HG03135 (cell line): ENCODE measurements around the gene PLCG1.

Experiments
- ATAC-seq: cut with Tn5 transposase; IDR thresholded peaks from one replicate; pipeline ENCODE4 v1.9.1; 2021; ENCODE audit warnings: mild to moderate bottlenecking, moderate library complexity; ENCODE audit not compliant: unreplicated experiment

PLCG1 gene

GRCh38 chr20:41142245-41142644, 4.9 kb downstream of the PLCG1 start:
- no peak for ATAC-seq

GRCh38 chr20:41142919-41143318, 5.6 kb downstream of the PLCG1 start:
- ATAC-seq: no peak

GRCh38 chr20:41143354-41143753, 6.0 kb downstream of the PLCG1 start:
- no peak for ATAC-seq

DNA sequence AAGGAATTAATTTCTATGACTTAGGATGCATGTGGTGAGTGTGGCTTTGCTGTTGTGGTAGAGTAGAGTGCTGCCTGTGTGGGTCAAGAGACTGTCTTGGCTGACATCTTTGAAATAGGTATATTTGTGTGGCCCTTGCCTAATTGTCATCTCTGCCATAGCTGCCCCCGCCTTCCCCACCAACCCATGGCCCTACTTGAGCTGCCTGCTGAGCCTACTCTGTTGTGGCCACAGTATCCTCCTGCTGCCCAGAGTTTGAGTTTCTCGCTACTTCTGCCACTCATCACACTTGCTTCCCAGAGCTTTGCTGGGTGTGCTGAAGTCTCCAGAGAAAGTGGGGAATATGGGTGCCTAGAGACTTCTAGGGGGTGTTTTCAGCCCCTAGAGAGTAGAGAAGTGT, 8.0 kb downstream of the PLCG1 start:
- no peak for ATAC-seq

DNA sequence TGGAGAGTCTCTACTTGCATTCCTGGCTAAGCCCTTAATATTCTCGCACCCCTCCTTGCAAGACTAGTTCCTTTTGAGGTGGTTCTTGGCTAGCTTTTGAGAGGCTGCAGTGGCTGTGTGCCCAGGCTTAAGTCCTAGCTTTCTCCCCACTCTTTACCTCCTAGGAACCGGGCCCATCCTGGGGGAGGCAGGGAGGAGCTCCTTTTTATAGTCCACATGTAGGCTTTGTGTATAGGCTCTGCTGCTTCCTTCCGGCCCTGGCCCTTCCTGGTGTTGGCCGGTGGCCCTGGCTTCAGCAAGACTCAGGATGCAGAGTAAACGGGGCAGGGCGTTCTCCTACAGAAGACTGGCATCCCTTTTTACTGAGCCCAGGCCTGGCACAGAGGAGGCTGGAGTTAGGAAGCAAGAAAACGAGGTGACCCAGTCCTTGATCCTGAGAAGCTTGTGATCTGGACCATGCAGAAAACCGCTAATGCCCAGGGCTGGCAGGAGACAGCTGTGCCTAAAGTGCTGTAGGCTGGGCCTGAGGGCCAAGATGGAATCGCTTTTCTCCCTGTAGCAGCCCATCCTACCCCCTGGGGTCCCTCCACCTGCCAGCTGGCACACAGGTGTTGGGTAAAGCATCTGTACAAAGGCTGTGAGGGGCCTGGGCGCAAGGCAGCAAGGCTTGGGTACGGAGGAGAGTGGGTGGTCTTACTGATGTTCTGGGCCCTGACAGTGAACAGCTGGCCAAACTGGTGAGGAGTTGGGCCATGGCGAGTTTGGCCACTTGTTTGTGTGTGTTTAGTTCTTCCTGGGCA, 8.7 kb downstream of the PLCG1 start:
- no peak for ATAC-seq

DNA sequence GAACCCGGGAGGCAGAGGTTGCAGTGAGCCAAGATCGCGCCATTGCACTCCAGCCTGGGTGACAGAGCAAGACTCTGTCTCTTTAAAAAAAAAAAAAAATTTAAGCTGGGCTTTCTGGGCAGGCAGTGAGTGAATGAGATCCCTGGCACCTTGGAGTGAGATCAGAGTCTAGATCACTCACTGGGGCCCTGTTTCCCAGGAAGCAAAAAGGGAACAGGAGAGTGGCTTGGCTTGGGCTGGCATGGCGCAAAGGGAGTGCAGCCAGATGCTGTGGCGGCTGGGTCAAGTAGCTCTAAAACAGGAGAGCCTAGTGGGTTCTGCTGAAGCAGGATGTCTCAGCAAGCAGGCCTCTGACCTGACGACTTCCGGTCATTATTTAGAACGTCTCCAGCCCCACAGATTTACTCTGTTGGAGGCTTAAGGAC, 10.4 kb downstream of the PLCG1 start:
- no peak for ATAC-seq

GRCh38 chr20:41148942-41149341, 11.6 kb downstream of the PLCG1 start:
- no peak for ATAC-seq

GRCh38 chr20:41150664-41151063, 13.3 kb downstream of the PLCG1 start:
- ATAC-seq: no peak

DNA sequence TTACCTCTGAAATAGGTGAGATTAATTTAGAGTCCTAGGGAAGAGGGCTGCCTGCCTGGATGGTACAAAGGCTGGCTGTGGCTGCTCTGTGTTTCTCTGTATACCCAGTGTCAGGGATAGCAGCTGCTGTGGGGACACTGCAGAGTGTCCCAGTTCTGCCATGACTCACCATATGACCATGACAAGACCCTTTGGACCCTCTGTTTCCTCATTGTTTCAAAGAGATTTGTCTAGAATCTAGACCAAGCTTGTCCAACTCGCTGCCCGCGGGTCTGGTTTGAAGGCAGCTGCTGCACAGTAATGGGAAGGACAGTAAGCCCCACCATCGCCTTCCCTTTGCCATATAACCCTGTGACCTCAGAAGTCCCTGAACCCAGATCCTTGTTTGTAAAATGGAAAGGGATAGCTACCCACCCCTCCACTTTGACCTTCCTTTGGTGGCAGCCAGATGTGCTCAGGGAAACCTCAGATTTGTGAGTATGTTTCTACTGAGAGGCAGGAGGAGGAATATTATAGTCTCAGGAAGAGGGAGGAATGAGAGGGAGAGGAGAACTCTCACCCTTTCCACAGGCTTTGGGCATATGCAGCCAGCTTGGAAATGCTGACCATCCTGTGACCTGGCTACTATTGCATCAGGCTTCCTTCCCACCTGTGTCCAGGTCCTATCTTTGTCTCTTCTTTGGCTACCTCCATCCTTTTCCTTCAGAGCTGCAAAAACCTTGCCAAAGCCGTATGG, 14.0 kb downstream of the PLCG1 start:
- no peak for ATAC-seq

GRCh38 chr20:41152108-41152757, 14.9 kb downstream of the PLCG1 start:
- ATAC-seq: no peak

- ATAC-seq: no peak
Observed at GRCh38 chr20:41154436-41155176, 17.3 kb downstream of the PLCG1 start.

GRCh38 chr20:41155261-41155660, 17.9 kb downstream of the PLCG1 start:
- no peak for ATAC-seq

GRCh38 chr20:41158082-41158625, 20.8 kb downstream of the PLCG1 start:
- no peak for ATAC-seq

GRCh38 chr20:41159547-41159946, 22.2 kb downstream of the PLCG1 start:
- ATAC-seq: no peak

DNA sequence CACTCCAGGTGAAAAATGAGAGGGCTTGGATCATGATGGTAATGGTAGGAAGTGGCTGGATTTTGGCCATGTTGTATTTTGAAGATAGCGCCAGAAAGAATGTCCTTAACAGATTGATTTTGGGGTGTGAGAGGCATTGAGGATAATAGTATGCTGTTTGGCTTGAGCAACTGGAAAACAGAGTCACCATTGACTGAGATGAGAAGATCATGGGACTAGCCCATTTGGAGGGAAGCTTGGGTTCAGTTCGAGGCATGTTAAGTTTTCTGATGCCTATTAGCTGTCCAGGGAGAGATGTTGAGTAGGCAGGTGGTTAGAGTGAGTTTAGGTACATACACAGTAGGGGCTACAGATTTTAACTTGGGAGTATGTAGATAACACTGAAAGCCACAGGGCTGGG, 23.3 kb downstream of the PLCG1 start:
- no peak for ATAC-seq

- ATAC-seq: no peak
Observed at GRCh38 chr20:41161886-41162285, 24.5 kb downstream of the PLCG1 start.

DNA sequence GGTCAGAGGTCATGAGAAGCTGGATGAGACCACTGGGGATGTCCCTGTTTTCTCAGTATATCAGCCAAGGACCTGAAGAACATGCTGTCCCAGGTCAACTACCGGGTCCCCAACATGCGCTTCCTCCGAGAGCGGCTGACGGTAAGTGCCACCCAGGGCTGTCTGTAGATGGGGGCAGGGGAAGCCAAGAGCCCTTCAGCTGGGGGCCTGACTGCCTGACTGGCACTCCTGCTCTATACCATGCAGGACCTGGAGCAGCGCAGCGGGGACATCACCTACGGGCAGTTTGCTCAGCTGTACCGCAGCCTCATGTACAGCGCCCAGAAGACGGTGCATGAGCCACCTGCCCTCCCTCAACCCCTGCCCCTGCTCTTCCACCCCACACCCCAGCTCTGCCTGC, 25.1 kb downstream of the PLCG1 start:
- ATAC-seq: no peak

DNA sequence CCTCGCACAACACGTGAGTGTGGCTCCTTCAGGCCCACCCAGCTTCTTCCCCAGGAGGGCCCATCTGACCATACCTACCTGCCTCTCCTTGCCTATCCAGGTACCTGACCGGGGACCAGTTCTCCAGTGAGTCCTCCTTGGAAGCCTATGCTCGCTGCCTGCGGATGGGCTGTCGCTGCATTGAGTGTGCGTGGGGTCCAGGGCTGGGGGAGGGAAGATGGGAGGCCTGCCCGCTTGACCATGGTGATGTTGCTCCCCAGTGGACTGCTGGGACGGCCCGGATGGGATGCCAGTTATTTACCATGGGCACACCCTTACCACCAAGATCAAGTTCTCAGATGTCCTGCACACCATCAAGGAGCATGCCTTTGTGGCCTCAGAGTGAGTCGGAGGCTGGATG, 26.5 kb downstream of the PLCG1 start:
- ATAC-seq: no peak

GRCh38 chr20:41165001-41165882, 27.9 kb downstream of the PLCG1 start:
- ATAC-seq: no peak
